Stomach (tissue), 4 donors: ENCODE results near the gene TTC24.

Source experiments
- EP300 ChIP-seq: sonication (generic); formaldehyde crosslinking; IDR thresholded peaks from one replicate; pipeline ENCODE4 v1.6.1; 2017; ENCODE audit warnings: antibody characterized with exemption
- POLR2A ChIP-seq, 4 donors: fragments of 450-650 bp; IDR thresholded peaks; one replicate each; pipeline ENCODE4 v1.6.1; 2016; ENCODE audit warnings: antibody characterized with exemption in 4 of 4, control low read depth in 2 of 4, mild to moderate bottlenecking in 1 of 4, moderate library complexity in 1 of 4
- POLR2AphosphoS5 ChIP-seq, 3 donors: sonication (generic); formaldehyde crosslinking; IDR thresholded peaks; one replicate each; pipeline ENCODE4 v1.6.1; 2016; ENCODE audit warnings: antibody characterized with exemption in 3 of 3
- TF ChIP-seq, protein P1 (sequence below), 7 experiments: fragments of 450-650 bp in 4 of 7; fragments of 200-600 bp in 3 of 7; sonication (generic) in 3 of 7; IDR thresholded peaks; one replicate each; pipeline ENCODE4 v1.5.1; 2016 to 2019; ENCODE audit warnings: antibody characterized with exemption in 7 of 7, control low read depth in 2 of 7, mild to moderate bottlenecking in 1 of 7

- TF ChIP-seq, protein P1, sequence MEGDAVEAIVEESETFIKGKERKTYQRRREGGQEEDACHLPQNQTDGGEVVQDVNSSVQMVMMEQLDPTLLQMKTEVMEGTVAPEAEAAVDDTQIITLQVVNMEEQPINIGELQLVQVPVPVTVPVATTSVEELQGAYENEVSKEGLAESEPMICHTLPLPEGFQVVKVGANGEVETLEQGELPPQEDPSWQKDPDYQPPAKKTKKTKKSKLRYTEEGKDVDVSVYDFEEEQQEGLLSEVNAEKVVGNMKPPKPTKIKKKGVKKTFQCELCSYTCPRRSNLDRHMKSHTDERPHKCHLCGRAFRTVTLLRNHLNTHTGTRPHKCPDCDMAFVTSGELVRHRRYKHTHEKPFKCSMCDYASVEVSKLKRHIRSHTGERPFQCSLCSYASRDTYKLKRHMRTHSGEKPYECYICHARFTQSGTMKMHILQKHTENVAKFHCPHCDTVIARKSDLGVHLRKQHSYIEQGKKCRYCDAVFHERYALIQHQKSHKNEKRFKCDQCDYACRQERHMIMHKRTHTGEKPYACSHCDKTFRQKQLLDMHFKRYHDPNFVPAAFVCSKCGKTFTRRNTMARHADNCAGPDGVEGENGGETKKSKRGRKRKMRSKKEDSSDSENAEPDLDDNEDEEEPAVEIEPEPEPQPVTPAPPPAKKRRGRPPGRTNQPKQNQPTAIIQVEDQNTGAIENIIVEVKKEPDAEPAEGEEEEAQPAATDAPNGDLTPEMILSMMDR (IDR thresholded peaks at IDR 0.05) = no peak
- TF ChIP-seq POLR2A (IDR thresholded peaks at IDR 0.05) = no peak
- peak in 1 of 3 donors; percentile 24 for TF ChIP-seq POLR2AphosphoS5 (IDR thresholded peaks at IDR 0.05)
- TF ChIP-seq EP300 = no peak
These were observed 2.0 kb upstream of the TTC24 start for GRCh38 chr1:156577550-156577949.
